Measurements from ENCODE around the gene MYL9.

- TF ChIP-seq EZH2 (IDR thresholded peaks at IDR 0.05; ENCODE audit: low read depth) (no peak), CTCF (conservative IDR thresholded peaks at IDR 0.05) (no peak)
Observed at GRCh38 chr20:36525620-36526365, 15.5 kb upstream of the MYL9 start.
